ENCODE results near the gene DYNC2H1.

DNA sequence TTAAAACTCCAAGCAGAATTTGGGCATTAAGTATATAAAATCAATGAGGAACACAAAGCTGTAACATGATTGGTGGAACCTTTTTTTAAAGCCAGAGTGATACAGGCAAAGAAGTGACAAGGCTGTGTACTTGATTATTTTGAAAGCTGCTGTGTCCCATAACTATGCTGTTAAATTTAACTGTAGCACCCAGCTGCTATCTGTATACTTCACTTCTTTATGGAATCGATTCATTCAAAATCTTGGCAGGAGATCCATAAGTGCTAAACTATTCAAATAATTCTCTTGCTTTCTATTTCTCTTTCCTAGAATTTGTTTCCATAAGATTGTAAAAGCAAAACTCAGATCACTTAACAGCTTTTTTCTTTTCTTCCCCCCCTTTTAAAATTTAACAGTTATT is 231.7 kb downstream of the DYNC2H1 start:
- no peak for TF ChIP-seq EZH2 (IDR thresholded peaks at IDR 0.05; ENCODE audit: low read length)
- TF ChIP-seq, protein P1, sequence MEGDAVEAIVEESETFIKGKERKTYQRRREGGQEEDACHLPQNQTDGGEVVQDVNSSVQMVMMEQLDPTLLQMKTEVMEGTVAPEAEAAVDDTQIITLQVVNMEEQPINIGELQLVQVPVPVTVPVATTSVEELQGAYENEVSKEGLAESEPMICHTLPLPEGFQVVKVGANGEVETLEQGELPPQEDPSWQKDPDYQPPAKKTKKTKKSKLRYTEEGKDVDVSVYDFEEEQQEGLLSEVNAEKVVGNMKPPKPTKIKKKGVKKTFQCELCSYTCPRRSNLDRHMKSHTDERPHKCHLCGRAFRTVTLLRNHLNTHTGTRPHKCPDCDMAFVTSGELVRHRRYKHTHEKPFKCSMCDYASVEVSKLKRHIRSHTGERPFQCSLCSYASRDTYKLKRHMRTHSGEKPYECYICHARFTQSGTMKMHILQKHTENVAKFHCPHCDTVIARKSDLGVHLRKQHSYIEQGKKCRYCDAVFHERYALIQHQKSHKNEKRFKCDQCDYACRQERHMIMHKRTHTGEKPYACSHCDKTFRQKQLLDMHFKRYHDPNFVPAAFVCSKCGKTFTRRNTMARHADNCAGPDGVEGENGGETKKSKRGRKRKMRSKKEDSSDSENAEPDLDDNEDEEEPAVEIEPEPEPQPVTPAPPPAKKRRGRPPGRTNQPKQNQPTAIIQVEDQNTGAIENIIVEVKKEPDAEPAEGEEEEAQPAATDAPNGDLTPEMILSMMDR (optimal IDR thresholded peaks at IDR 0.05 in 1 of 3, IDR thresholded peaks at IDR 0.05 in 1 of 3, conservative IDR thresholded peaks at IDR 0.05 in 1 of 3; ENCODE audit: extremely low read depth in 1 of 3, insufficient read depth in 2 of 3, low read length in 3 of 3), result no peak
